Panc1 (cell line): Measurements from ENCODE around the gene NECTIN1. TPM values are rescaled to one million over a fixed set of nuclear protein-coding genes. Genes with fewer than 3 reads are reported as not detected.

Experiments used
- ATAC-seq: fragments of 200-7000 bp; cut with Tn5 transposase; 2 replicates; pipeline ENCODE4 v1.9.1; 2020; ENCODE audit warnings: mild to moderate bottlenecking, moderate library complexity
- BruUV-seq: library from RNA; stranded (reverse); fragments of 400-500 nt; replicated peaks from 2 replicates; lab custom pipeline; 2021; lab: Mats Ljungman, UMichigan
- CTCF ChIA-PET: fragments of 300-600 bp; sonication (Branson Sonifier 250); formaldehyde crosslinking; loops from one replicate; lab custom pipeline; 2022; ENCODE audit warnings: antibody characterized with exemption; lab: Charles Lee
- POLR2A ChIA-PET: fragments of 300-600 bp; sonication (Branson Sonifier 250); formaldehyde crosslinking; loops from one replicate; lab custom pipeline; 2022; ENCODE audit warnings: antibody characterized with exemption; lab: Charles Lee
- DNase-seq: peaks from one replicate; pipeline ENCODE4 v3.0.0-alpha.2; 2010; ENCODE audit warnings: low read depth, low spot score
- H3K27ac ChIP-seq: 2 replicates; pipeline ENCODE4 v1.5.1; 2011; ENCODE audit warnings: mild to moderate bottlenecking, low read length, inconsistent platforms
- H3K27me3 ChIP-seq: fragments of 200-500 bp; sonication (Bioruptor generic); 2 replicates; pipeline ENCODE4 v1.6.0; 2014; ENCODE audit warnings: low read length, inconsistent platforms; ENCODE audit not compliant: control insufficient read depth, insufficient read depth
- H3K36me3 ChIP-seq: fragments of 200-500 bp; sonication (Bioruptor generic); 2 replicates; pipeline ENCODE4 v1.5.1; 2014; ENCODE audit warnings: inconsistent platforms, mild to moderate bottlenecking, low read length, moderate library complexity; ENCODE audit not compliant: control insufficient read depth, insufficient read depth
- H3K4me1 ChIP-seq: 2 replicates; pipeline ENCODE4 v1.5.1; 2011; ENCODE audit warnings: inconsistent platforms, mild to moderate bottlenecking, low read length, moderate library complexity; ENCODE audit not compliant: control insufficient read depth, insufficient read depth
- H3K4me3 ChIP-seq, 2 experiments: 2 replicates each; pipeline ENCODE4 v1.5.1; 2011 to 2012; ENCODE audit warnings: low read depth in 2 of 2, low read length in 2 of 2, mild to moderate bottlenecking in 2 of 2, inconsistent platforms in 1 of 2, moderate library complexity in 1 of 2
- H3K9me3 ChIP-seq: fragments of 200-500 bp; sonication (Bioruptor generic); 2 replicates; pipeline ENCODE4 v1.5.1; 2014; ENCODE audit warnings: low read depth, mild to moderate bottlenecking, inconsistent platforms, low read length, moderate library complexity; ENCODE audit not compliant: control insufficient read depth, insufficient read depth
- CTCF ChIP-seq: fragments of 450-650 bp; IDR thresholded peaks from 2 replicates; pipeline ENCODE4 v1.5.1; 2017; ENCODE audit warnings: mild to moderate bottlenecking
- POLR2AphosphoS5 ChIP-seq: IDR thresholded peaks from 2 replicates; pipeline ENCODE4 v1.6.1; 2012; ENCODE audit warnings: mild to moderate bottlenecking, low read depth, low read length, moderate library complexity
- REST ChIP-seq, 2 experiments: IDR thresholded peaks; 2 replicates each; pipeline ENCODE4 v1.6.1; 2011 to 2012; ENCODE audit warnings: low read depth in 2 of 2, control low read depth in 1 of 2, low read length in 1 of 2, mild to moderate bottlenecking in 1 of 2, moderate library complexity in 1 of 2; ENCODE audit not compliant: insufficient read depth in 1 of 2
- SIN3A ChIP-seq: IDR thresholded peaks from 2 replicates; pipeline ENCODE4 v1.6.1; 2012; ENCODE audit warnings: low read depth, mild to moderate bottlenecking, low read length, moderate library complexity, borderline replicate concordance; ENCODE audit not compliant: insufficient read depth
- TCF7L2 ChIP-seq: IDR thresholded peaks from 2 replicates; pipeline ENCODE4 v1.6.1; 2011; ENCODE audit warnings: mild to moderate bottlenecking, low read depth, low read length, inconsistent platforms
- in situ Hi-C: cut with HindIII; loops from 2 replicates; pipeline ENCODE4 v1.10.0; 2016; ENCODE audit warnings: low sequenced_read_pairs, low pct_unique_long_range_greater_than_20kb
- intact Hi-C: fragments of 100-400 bp; cut with micrococcal nuclease; formaldehyde crosslinking; loops from one replicate; pipeline ENCODE4 v1.10.0; 2022; ENCODE audit not compliant: unreplicated experiment
- total RNA-seq: library from RNA; stranded (reverse); gene quantifications from one replicate; pipeline ENCODE4 v1.2.1, GENCODE V29; 2021; ENCODE audit not compliant: unreplicated experiment

NECTIN1 gene
- total RNA-seq, 1 experiment from 2014 or later, result 14.6 TPM

- BruUV-seq, result no TSS peak
- Histone ChIP-seq H3K9me3 (no peaks in the 10 kb centered on the region), H3K4me1 (no peaks in the 10 kb centered on the region), H3K4me3 (no peak overlapping the region), H3K27ac (no peak overlapping the region), H3K27me3 (no peaks in the 10 kb centered on the region), H3K36me3 (no peaks in the 10 kb centered on the region)
- CTCF ChIA-PET, result no interaction called here
- in situ Hi-C loops, result no loop called here
- no peak for TF ChIP-seq TCF7L2
- no peak for TF ChIP-seq CTCF
- TF ChIP-seq REST (IDR thresholded peaks at IDR 0.05; ENCODE audit: insufficient read depth in 1 of 2, low read depth in 2 of 2, low read length in 1 of 2), result no peak
- intact Hi-C loops, result no loop called here
- ATAC-seq, result no peak
- POLR2A ChIA-PET, result no interaction called here
- DNase-seq, result no peak
These were observed 19.2 kb downstream of the NECTIN1 start for GRCh38 chr11:119709638-119710346.

- intact Hi-C loops (no loop called here), in situ Hi-C loops (no loop called here)
- ChIA-PET CTCF (no interaction called here), POLR2A (no interaction called here)
- DNase-seq, result no peak
- Histone ChIP-seq H3K27me3 (no peaks in the 10 kb centered on the region), H3K9me3 (no peaks in the 10 kb centered on the region), H3K36me3 (no peaks in the 10 kb centered on the region), H3K4me1 (no peaks in the 10 kb centered on the region), H3K27ac (no peak overlapping the region), H3K4me3 (no peak overlapping the region)
- ATAC-seq, result no peak
- BruUV-seq, result no TSS peak
- no peak for TF ChIP-seq TCF7L2
- no peak for TF ChIP-seq REST (IDR thresholded peaks at IDR 0.05; ENCODE audit: insufficient read depth in 1 of 2, low read depth in 2 of 2, low read length in 1 of 2)
- no peak for TF ChIP-seq SIN3A
- TF ChIP-seq POLR2AphosphoS5, result no peak
- no peak for TF ChIP-seq CTCF
These were observed 19.8 kb downstream of the NECTIN1 start for GRCh38 chr11:119709171-119709570.
